Caco-2 (cell line): ENCODE results near the gene C16orf96. TPM values are rescaled to one million over a fixed set of nuclear protein-coding genes. Genes with fewer than 3 reads are reported as not detected.

Source experiments
- BruUV-seq: library from RNA; stranded (reverse); fragments of 400-500 nt; replicated peaks from 2 replicates; lab custom pipeline; 2021; lab: Mats Ljungman, UMichigan
- CTCF ChIA-PET: fragments of 300-600 bp; sonication (Branson Sonifier 250); formaldehyde crosslinking; loops from one replicate; lab custom pipeline; 2022; ENCODE audit warnings: antibody characterized with exemption; lab: Charles Lee
- POLR2A ChIA-PET: fragments of 300-600 bp; sonication (Branson Sonifier 250); formaldehyde crosslinking; loops from one replicate; lab custom pipeline; 2022; ENCODE audit warnings: antibody characterized with exemption; lab: Charles Lee
- DNase-seq, 2 experiments: peaks; one replicate each; pipeline versions ENCODE4 v3.0.0 to v3.0.0-alpha.2; 2020 to 2022
- H3K27me3 ChIP-seq: replicated peaks from 2 replicates; pipeline ENCODE4 v1.6.0; 2011; ENCODE audit warnings: low read length; ENCODE audit not compliant: control insufficient read depth, insufficient read depth
- H3K36me3 ChIP-seq: 2 replicates; pipeline ENCODE4 v1.5.1; 2011; ENCODE audit warnings: low read length; ENCODE audit not compliant: control insufficient read depth, insufficient read depth
- H3K4me1 ChIP-seq: fragments of 250-450 bp; sonication (Bioruptor Pico); 2 replicates; pipeline ENCODE4 v1.5.1; 2020; ENCODE audit warnings: mild to moderate bottlenecking
- H3K4me3 ChIP-seq: 2 replicates; pipeline ENCODE4 v1.5.1; 2011; ENCODE audit warnings: low read depth, mild to moderate bottlenecking, control low read depth, low read length
- H3K9me3 ChIP-seq: fragments of 250-450 bp; sonication (Bioruptor Pico); 2 replicates; pipeline ENCODE4 v1.5.1; 2020; ENCODE audit warnings: mild to moderate bottlenecking, moderate library complexity
- H3K27ac Mint-ChIP-seq: one replicate; pipeline ENCODE4 v1.8.0; 2022; ENCODE audit warnings: mixed read lengths; ENCODE audit not compliant: unreplicated experiment
- H3K27me3 Mint-ChIP-seq: one replicate; pipeline ENCODE4 v1.8.0; 2022; ENCODE audit warnings: mixed read lengths; ENCODE audit not compliant: insufficient read depth, unreplicated experiment
- H3K36me3 Mint-ChIP-seq: one replicate; pipeline ENCODE4 v1.8.0; 2022; ENCODE audit warnings: mild to moderate bottlenecking, mixed read lengths; ENCODE audit not compliant: insufficient read depth, unreplicated experiment
- H3K4me1 Mint-ChIP-seq: one replicate; pipeline ENCODE4 v1.8.0; 2022; ENCODE audit warnings: low read depth, mixed read lengths; ENCODE audit not compliant: unreplicated experiment
- H3K4me3 Mint-ChIP-seq: one replicate; pipeline ENCODE4 v1.8.0; 2022; ENCODE audit warnings: mild to moderate bottlenecking, moderate library complexity, mixed read lengths; ENCODE audit not compliant: unreplicated experiment
- H3K9me3 Mint-ChIP-seq: one replicate; pipeline ENCODE4 v1.8.0; 2022; ENCODE audit warnings: mixed read lengths; ENCODE audit not compliant: unreplicated experiment
- intact Hi-C: fragments of 100-400 bp; cut with micrococcal nuclease; formaldehyde crosslinking; loops from one replicate; pipeline ENCODE4 v1.10.0; 2022; ENCODE audit not compliant: unreplicated experiment
- total RNA-seq: library from RNA; stranded (reverse); gene quantifications from 2 replicates; pipeline ENCODE4 v1.2.3, GENCODE V29; 2022
- TF ChIP-seq, protein P1 (sequence below), 2 experiments: fragments of 200-600 bp in 1 of 2; IDR thresholded peaks; 1 replicate in 1 of 2; 2 replicates in 1 of 2; pipeline versions ENCODE4 v1.5.1 to v1.8.0; 2011 to 2022; ENCODE audit warnings: antibody characterized with exemption in 1 of 2, control low read depth in 1 of 2, inconsistent platforms in 1 of 2, low read depth in 1 of 2, low read length in 1 of 2, mild to moderate bottlenecking in 1 of 2, moderate library complexity in 1 of 2; ENCODE audit not compliant: insufficient read depth in 1 of 2, severe bottlenecking in 1 of 2, unreplicated experiment in 1 of 2

Gene C16orf96
- total RNA-seq, 1 experiment from 2014 or later = 0.11 TPM

DNA sequence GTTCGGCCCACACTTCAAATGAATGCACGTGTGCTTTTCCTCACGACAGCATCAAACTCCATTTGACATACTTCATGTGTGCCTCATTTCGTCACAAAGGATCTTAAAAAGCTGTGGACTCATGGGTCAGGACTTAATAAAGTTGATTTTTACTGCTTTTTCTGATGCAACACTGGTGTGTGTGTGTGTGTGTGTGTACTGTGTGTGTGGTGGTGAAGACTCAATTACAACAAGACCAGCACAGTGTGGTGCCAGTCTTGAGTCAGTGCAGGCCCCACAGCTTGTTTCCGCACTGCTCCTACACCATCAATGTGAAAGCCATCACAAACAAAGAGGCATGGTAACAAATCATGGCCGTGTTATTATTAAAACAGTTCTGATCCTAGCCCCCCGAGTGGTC, 35.2 kb upstream of the C16orf96 start:
- H3K36me3 Mint-ChIP-seq = peaks cover 15% of the 10 kb centered on the region
- no peak for DNase-seq
- no peak overlapping the region for H3K27ac Mint-ChIP-seq
- Histone ChIP-seq H3K36me3 (peaks cover 1% of the 10 kb centered on the region; the same call in 1 of the 2 replicates), H3K4me1 (no peaks in the 10 kb centered on the region), H3K9me3 (no peaks in the 10 kb centered on the region), H3K4me3 (no peak overlapping the region), H3K27me3 (no peaks in the 10 kb centered on the region)
- intact Hi-C loops = no loop called here
- H3K4me3 Mint-ChIP-seq = no peak overlapping the region
- H3K9me3 Mint-ChIP-seq = no peaks in the 10 kb centered on the region
- CTCF ChIA-PET = no interaction called here
- no peaks in the 10 kb centered on the region for H3K27me3 Mint-ChIP-seq
- no TSS peak for BruUV-seq
- H3K4me1 Mint-ChIP-seq = no peaks in the 10 kb centered on the region
- TF ChIP-seq, protein P1, sequence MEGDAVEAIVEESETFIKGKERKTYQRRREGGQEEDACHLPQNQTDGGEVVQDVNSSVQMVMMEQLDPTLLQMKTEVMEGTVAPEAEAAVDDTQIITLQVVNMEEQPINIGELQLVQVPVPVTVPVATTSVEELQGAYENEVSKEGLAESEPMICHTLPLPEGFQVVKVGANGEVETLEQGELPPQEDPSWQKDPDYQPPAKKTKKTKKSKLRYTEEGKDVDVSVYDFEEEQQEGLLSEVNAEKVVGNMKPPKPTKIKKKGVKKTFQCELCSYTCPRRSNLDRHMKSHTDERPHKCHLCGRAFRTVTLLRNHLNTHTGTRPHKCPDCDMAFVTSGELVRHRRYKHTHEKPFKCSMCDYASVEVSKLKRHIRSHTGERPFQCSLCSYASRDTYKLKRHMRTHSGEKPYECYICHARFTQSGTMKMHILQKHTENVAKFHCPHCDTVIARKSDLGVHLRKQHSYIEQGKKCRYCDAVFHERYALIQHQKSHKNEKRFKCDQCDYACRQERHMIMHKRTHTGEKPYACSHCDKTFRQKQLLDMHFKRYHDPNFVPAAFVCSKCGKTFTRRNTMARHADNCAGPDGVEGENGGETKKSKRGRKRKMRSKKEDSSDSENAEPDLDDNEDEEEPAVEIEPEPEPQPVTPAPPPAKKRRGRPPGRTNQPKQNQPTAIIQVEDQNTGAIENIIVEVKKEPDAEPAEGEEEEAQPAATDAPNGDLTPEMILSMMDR (IDR thresholded peaks at IDR 0.05; ENCODE audit: insufficient read depth in 1 of 2, low read depth in 1 of 2, low read length in 1 of 2, severe bottlenecking in 1 of 2, unreplicated experiment in 1 of 2) = no peak
- POLR2A ChIA-PET = no interaction called here

DNA sequence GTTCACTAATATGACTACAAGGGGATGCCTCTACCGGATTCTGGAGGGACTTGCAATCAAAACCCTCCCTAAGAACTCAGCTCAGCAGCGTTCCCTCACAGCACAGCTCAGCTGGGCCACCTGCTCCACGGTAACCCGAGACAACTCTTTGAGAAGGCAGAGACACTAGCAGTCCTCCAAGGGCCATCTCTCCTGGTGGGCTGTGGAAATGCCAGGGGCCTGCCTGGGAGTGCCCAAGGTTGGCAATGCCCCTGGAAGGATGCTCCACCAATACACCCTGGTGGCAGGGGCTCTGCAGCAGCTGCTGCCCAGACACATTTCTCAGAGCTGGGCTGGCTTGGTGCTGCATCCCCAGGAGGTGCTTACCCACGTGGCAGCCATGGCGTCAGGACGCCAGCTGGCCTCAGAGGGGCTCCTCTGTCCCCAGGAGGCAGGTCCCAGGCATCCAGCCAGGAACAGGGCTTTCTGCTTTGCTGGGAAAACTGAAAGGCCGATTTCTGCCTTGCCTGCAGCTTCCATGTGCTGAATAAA, 34.0 kb upstream of the C16orf96 start:
- Histone ChIP-seq H3K4me1 (no peaks in the 10 kb centered on the region), H3K36me3 (peaks cover 1% of the 10 kb centered on the region; the same call in 1 of the 2 replicates), H3K4me3 (no peak overlapping the region), H3K27me3 (no peaks in the 10 kb centered on the region), H3K9me3 (no peaks in the 10 kb centered on the region)
- intact Hi-C loops = no loop called here
- no peak for DNase-seq
- BruUV-seq = no TSS peak
- H3K27me3 Mint-ChIP-seq = no peaks in the 10 kb centered on the region
- TF ChIP-seq, protein P1 (IDR thresholded peaks at IDR 0.05; ENCODE audit: insufficient read depth in 1 of 2, low read depth in 1 of 2, low read length in 1 of 2, severe bottlenecking in 1 of 2, unreplicated experiment in 1 of 2) = no peak
- peaks cover 15% of the 10 kb centered on the region for H3K36me3 Mint-ChIP-seq
- ChIA-PET POLR2A (no interaction called here), CTCF (interaction anchor here (0.6 kb wide), 1 partner anchor 57 kb away, joined by 3 read pairs; no protein-coding TSS in a partner anchor)
- H3K4me3 Mint-ChIP-seq = no peak overlapping the region
- no peak overlapping the region for H3K27ac Mint-ChIP-seq
- no peaks in the 10 kb centered on the region for H3K9me3 Mint-ChIP-seq
- no peaks in the 10 kb centered on the region for H3K4me1 Mint-ChIP-seq

DNA sequence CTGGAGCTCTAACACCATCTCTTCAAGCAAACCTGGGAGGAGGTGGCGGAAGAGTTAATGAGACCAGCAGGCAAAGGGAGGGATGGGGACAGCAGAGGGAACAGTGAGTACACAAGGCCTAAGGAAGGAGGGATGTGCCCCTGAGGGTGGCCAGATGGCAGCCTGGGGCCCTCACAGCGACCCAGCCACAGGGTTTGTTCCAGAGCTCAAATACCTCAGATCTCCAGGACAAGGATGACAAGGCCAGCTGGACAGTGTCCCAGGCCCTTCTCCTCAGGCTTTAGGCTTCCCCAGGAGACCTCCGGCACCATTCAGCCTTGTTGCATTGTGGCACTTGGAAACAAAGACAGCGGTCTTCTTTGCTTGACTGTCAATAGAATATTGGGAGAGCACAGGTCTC, 32.5 kb upstream of the C16orf96 start:
- no peak for DNase-seq
- ChIA-PET CTCF (no interaction called here), POLR2A (no interaction called here)
- Histone ChIP-seq H3K4me3 (no peak overlapping the region), H3K4me1 (no peaks in the 10 kb centered on the region), H3K36me3 (peaks cover 1% of the 10 kb centered on the region; the same call in 1 of the 2 replicates), H3K27me3 (no peaks in the 10 kb centered on the region), H3K9me3 (no peaks in the 10 kb centered on the region)
- Mint-ChIP-seq H3K4me3 (no peak overlapping the region), H3K27me3 (no peaks in the 10 kb centered on the region), H3K27ac (no peak overlapping the region), H3K36me3 (peaks cover 15% of the 10 kb centered on the region), H3K9me3 (no peaks in the 10 kb centered on the region), H3K4me1 (no peaks in the 10 kb centered on the region)
- BruUV-seq = no TSS peak
- TF ChIP-seq, protein P1 (IDR thresholded peaks at IDR 0.05; ENCODE audit: insufficient read depth in 1 of 2, low read depth in 1 of 2, low read length in 1 of 2, severe bottlenecking in 1 of 2, unreplicated experiment in 1 of 2) = no peak
- intact Hi-C loops = no loop called here
